ENCODE data around the gene KCNH6.

KCNH6 gene

DNA sequence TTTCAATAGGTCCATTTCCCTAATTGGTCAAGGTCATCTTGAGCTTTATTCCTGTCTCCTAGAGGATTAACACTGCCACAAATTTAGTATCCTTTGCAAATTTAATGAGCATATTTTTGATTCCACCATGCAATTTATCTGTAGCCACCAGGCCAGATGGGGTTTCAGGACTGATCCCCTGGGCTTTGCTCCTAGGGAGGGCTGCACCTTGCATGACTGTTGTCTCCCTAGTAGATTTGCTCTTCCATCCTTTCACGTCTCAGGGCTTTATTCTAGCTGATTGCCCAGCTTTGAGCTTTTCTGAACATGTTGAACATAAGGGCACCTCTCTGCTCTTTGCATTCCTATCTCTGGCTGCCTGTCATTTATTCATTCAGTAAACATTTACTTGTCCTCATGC is 7.7 kb upstream of the KCNH6 start:
- Mint-ChIP-seq H3K9me3 (no peaks in the 10 kb centered on the region), H3K4me1 (peaks cover 10% of the 10 kb centered on the region), H3K27ac (no peak overlapping the region), H3K4me3 (no peak overlapping the region), H3K36me3 (no peaks in the 10 kb centered on the region)
- ATAC-seq: no peak
- no peak for DNase-seq (ENCODE audit: low spot score in 2 of 2)

DNA sequence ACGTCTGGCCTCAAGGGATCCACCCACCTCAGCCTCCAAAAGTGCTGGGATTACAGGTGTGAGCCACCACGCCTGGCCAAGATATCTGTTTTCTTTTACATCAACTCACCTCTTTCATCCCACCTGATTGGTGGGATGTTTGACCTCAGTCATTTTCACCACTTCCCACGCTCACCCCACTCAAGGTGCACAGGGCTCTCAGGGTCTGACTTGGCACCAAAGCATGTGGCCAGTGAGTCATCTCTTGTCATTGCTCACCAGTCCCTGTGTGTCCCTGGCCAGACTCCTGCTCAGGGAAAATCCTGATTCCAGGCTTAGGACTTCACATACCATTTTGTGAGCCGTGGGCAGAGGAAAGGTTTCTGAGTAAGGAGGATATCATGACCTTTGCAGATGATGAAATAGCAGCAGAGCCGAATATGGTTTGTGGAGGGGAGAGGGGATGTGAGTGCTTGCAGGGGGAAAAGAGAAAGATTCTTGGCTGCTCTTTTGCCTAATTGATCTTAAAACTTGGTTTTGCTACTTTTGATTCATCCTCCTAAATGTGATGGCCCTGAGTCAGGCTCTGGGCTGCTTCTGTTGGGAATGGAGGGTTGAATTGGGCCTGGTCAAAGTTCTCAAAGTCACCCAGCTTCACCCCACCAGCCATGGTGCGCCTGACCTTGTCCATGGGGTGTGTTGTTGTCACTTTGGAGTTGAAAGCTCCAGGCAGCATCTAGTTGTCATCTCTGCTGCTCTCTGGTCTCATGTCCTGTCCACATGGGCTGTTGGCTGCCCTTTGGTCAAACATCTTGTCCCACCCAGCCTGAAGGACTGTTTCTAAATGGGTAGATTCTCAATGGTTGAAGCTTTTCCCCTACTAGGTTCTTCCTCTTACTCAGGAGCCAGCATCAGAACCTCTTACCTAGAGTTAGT is 6.0 kb upstream of the KCNH6 start:
- Mint-ChIP-seq H3K4me1 (peaks cover 10% of the 10 kb centered on the region), H3K9me3 (no peaks in the 10 kb centered on the region), H3K4me3 (no peak overlapping the region), H3K36me3 (no peaks in the 10 kb centered on the region), H3K27ac (no peak overlapping the region)
- peak; percentile 12 to 65 for DNase-seq (ENCODE audit: low spot score in 2 of 2)
- ATAC-seq: peak; percentile 89

GRCh38 chr17:63517825-63518534 is 5.2 kb upstream of the KCNH6 start:
- H3K4me1 Mint-ChIP-seq: peaks cover 10% of the 10 kb centered on the region
- no peaks in the 10 kb centered on the region for H3K9me3 Mint-ChIP-seq
- H3K4me3 Mint-ChIP-seq: no peak overlapping the region
- no peak for ATAC-seq
- no peaks in the 10 kb centered on the region for H3K36me3 Mint-ChIP-seq
- no peak for DNase-seq (ENCODE audit: low spot score in 2 of 2)
- no peak overlapping the region for H3K27ac Mint-ChIP-seq

DNA sequence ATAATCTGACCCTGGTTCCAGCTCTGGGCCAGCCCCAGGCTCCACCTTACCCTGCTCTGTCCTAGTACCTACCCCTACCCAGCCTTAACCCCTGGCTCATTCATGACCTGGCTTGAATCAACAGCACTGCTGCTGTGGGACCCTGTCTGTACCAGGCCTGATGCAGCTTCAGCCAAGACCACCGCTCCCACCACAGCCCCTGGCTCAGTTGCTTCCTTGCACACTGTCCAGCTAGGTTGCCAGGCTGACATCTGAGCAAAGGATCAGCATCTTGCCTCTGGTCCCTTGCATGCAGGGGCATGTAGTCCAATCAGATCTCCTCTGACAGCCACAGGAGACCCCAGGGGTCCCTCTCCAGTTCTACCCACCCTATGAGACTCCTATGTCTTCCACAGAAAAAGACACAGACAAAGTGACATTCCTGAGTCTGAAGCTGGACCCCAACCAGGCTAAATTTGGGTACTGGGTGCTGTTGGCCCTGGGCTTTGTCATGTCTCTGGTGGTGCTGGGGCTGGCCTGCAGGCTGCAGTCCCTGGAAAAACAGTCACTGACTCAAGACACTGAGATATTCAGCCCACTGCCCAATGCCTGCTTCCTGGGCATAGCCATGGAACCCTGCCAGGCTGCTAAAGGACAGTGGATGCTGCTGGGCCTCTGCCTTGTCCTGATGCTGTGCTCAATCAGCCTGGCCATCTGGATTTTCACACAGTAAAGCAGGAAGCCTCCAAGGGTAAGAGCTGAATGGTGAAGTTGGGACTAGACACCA is 3.9 kb upstream of the KCNH6 start:
- H3K36me3 Mint-ChIP-seq: no peaks in the 10 kb centered on the region
- peaks cover 20% of the 10 kb centered on the region for H3K4me1 Mint-ChIP-seq
- no peaks in the 10 kb centered on the region for H3K9me3 Mint-ChIP-seq
- H3K27ac Mint-ChIP-seq: no peak overlapping the region
- ATAC-seq (no peak), DNase-seq (ENCODE audit: low spot score in 2 of 2) (no peak)
- no peak overlapping the region for H3K4me3 Mint-ChIP-seq

GRCh38 chr17:63519972-63520882 is 2.9 kb upstream of the KCNH6 start:
- ATAC-seq (no peak), DNase-seq (ENCODE audit: low spot score in 2 of 2) (no peak)
- Mint-ChIP-seq H3K36me3 (no peaks in the 10 kb centered on the region), H3K9me3 (no peaks in the 10 kb centered on the region), H3K4me3 (no peak overlapping the region), H3K4me1 (peaks cover 20% of the 10 kb centered on the region), H3K27ac (no peak overlapping the region)

DNA sequence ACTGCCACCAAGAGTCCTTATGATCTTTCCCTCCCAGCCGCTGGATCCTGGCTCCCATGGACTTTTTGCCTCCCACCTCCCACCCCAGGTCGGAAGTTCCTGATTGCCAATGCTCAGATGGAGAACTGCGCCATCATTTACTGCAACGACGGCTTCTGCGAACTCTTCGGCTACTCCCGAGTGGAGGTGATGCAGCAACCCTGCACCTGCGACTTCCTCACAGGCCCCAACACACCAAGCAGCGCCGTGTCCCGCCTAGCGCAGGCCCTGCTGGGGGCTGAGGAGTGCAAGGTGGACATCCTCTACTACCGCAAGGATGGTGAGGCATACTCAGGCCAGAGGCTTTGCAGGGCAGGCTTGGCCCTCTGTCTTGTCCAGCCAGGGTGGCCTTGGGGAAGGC is 893 bp downstream of the KCNH6 start:
- Mint-ChIP-seq H3K9me3 (no peaks in the 10 kb centered on the region), H3K27ac (no peak overlapping the region), H3K4me1 (peaks cover 9% of the 10 kb centered on the region), H3K36me3 (no peaks in the 10 kb centered on the region), H3K4me3 (peak overlapping the region; percentile 40)
- no peak for DNase-seq (ENCODE audit: low spot score in 2 of 2)
- no peak for ATAC-seq

DNA sequence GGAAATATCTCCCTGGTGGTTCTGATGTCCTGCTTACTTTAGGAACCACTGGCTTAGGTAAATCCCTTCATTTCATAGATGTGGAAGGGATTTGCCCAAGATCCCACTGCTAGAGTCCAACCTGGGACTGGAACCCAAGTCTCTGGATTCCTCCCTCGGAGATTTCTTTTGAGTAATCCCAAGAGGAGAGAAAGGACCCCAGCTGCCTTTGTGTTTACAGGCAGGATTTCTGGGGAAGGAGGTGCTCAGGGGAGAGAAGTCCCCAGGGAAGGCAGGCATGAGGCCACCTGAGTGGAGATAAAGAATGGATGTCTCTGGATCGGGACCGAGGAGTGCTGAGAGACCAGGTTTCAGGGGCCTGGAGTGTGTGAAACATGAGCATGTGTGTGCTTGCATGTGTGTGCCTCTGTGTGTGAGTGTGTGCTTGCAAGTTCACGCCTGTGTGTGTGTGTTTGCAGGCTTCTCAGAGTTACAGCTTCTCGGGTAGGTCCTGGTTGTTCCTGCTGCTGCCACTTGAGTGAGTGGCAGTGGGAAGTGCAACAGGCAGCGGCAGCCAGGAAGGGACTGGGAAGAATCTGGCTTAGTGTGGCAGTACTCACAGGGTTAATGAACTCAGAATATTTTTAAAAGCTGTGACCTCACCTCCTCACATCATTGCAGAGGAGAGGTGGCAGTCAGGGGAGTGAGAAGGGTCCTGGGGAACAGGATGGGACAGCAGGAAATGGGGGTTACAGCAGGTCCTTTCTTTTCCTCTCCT is 2.2 kb downstream of the KCNH6 start:
- Mint-ChIP-seq H3K36me3 (no peaks in the 10 kb centered on the region), H3K27ac (no peak overlapping the region), H3K9me3 (no peaks in the 10 kb centered on the region), H3K4me1 (peaks cover 9% of the 10 kb centered on the region), H3K4me3 (no peak overlapping the region)
- no peak for DNase-seq (ENCODE audit: low spot score in 2 of 2)
- no peak for ATAC-seq

DNA sequence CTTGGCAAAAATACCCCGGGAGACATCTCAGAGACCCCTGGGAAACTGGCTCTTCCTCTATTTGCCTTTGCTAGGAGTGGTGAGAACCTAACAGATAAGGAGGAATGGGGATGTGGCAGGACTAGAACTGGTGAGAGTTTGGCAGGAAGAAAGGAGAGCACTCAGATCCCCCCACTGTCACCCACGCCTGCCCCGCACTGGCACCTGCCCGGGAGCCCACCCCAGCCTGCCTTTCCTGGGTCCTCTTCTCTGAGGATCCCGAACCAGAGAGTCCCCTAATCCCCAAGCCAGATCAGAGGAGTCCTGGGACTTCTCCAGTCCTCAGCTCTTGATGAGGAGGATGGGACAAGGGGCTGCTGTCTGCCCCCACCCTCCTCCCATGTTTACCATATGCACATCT is 3.7 kb downstream of the KCNH6 start:
- H3K4me3 Mint-ChIP-seq: no peak overlapping the region
- H3K36me3 Mint-ChIP-seq: no peaks in the 10 kb centered on the region
- peaks cover 9% of the 10 kb centered on the region for H3K4me1 Mint-ChIP-seq
- H3K27ac Mint-ChIP-seq: no peak overlapping the region
- ATAC-seq (no peak), DNase-seq (ENCODE audit: low spot score in 2 of 2) (no peak)
- no peaks in the 10 kb centered on the region for H3K9me3 Mint-ChIP-seq

- DNase-seq (ENCODE audit: low spot score in 2 of 2) (no peak), ATAC-seq (no peak)
- no peaks in the 10 kb centered on the region for H3K36me3 Mint-ChIP-seq
- peaks cover 9% of the 10 kb centered on the region for H3K4me1 Mint-ChIP-seq
- no peaks in the 10 kb centered on the region for H3K9me3 Mint-ChIP-seq
- no peak overlapping the region for H3K4me3 Mint-ChIP-seq
- no peak overlapping the region for H3K27ac Mint-ChIP-seq
Observed at GRCh38 chr17:63528183-63528582, 5.0 kb downstream of the KCNH6 start.

GRCh38 chr17:63529711-63530556 is 6.8 kb downstream of the KCNH6 start:
- H3K9me3 Mint-ChIP-seq: no peaks in the 10 kb centered on the region
- H3K27ac Mint-ChIP-seq: no peak overlapping the region
- no peaks in the 10 kb centered on the region for H3K36me3 Mint-ChIP-seq
- ATAC-seq (no peak), DNase-seq (ENCODE audit: low spot score in 2 of 2) (no peak)
- H3K4me1 Mint-ChIP-seq: peaks cover under 1% of the 10 kb centered on the region
- H3K4me3 Mint-ChIP-seq: no peak overlapping the region

- no peaks in the 10 kb centered on the region for H3K36me3 Mint-ChIP-seq
- DNase-seq (ENCODE audit: low spot score in 2 of 2): no peak
- H3K4me3 Mint-ChIP-seq: no peak overlapping the region
- H3K27ac Mint-ChIP-seq: no peak overlapping the region
- H3K9me3 Mint-ChIP-seq: no peaks in the 10 kb centered on the region
- ATAC-seq: no peak
- H3K4me1 Mint-ChIP-seq: peaks cover 6% of the 10 kb centered on the region
Observed at GRCh38 chr17:63530557-63531021, 7.4 kb downstream of the KCNH6 start.

DNA sequence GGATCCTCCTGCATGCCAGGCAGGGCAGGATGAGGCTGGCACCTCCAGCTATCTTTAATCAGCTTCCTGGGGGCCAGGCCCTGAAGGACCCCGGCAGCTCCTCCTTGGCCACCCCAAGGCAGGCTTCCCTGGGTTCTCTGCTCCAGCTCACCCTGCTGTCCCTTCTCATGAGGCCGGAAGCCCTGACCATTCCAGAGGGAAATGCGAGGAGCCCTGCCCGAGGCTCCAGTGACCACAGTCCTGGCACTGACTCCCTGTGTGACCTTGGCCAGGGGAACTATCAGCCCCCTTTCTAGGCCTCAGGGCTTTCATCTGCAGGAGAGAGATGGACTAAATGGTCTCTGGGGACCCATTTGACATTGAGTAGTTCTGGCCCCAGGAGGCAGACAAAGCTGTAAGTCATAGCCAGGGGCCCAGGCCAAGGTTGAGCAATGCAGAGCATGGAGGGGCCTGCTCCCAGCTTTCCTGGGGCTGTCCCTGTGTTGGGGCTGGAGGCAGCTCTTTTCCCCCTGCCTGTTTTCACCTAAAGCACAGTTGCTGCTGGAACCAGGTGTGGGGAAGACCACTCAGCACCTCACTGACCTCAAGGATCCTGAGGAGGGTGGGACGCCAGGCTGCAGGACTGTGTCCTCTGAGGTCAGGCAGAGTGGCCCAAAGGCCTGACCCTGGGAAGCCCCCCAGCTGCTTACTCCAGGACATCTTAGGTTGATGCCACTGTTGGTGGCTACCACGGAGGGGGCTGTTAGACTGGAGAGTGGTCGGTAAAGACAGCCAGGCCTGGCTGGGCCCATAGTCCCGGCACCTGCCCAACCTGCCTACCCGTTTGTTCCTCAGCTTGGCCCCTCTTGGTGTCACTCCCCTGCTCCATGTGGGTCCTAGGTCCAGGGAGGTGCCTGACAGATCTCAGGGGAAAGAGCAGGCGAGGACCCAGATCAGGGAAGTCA is 8.1 kb downstream of the KCNH6 start:
- DNase-seq (ENCODE audit: low spot score in 2 of 2) (no peak), ATAC-seq (no peak)
- H3K4me1 Mint-ChIP-seq: peaks cover 6% of the 10 kb centered on the region
- H3K27ac Mint-ChIP-seq: no peak overlapping the region
- H3K36me3 Mint-ChIP-seq: no peaks in the 10 kb centered on the region
- no peak overlapping the region for H3K4me3 Mint-ChIP-seq
- H3K9me3 Mint-ChIP-seq: no peaks in the 10 kb centered on the region

All from stimulated activated effector memory CD8-positive, alpha-beta T cell treated with anti-CD3 and anti-CD28 coated beads, Interleukin-12 subunit alpha, Interleukin-12 subunit beta, amount 100 ng/mL, for 72 hours (primary cell).